PC-3 (cell line): ENCODE data around the gene CACNA2D2. TPM values are rescaled to one million over a fixed set of nuclear protein-coding genes. Genes with fewer than 3 reads are reported as not detected.

Experiments
- ATAC-seq: fragments of 200-7000 bp; cut with Tn5 transposase; 2 replicates; pipeline ENCODE4 v1.9.1; 2020; ENCODE audit warnings: mild to moderate bottlenecking, moderate library complexity
- BruUV-seq: library from RNA; stranded (reverse); fragments of 400-500 nt; replicated peaks from 2 replicates; lab custom pipeline; 2021; lab: Mats Ljungman, UMichigan
- CTCF ChIA-PET: fragments of 300-600 bp; sonication (Branson Sonifier 250); formaldehyde crosslinking; loops from one replicate; lab custom pipeline; 2022; ENCODE audit warnings: antibody characterized with exemption; lab: Charles Lee
- POLR2A ChIA-PET: fragments of 300-600 bp; sonication (Branson Sonifier 250); formaldehyde crosslinking; loops from one replicate; lab custom pipeline; 2022; ENCODE audit warnings: antibody characterized with exemption; ENCODE audit not compliant: unreplicated experiment; lab: Charles Lee
- DNase-seq: peaks from one replicate; pipeline ENCODE4 v3.0.0-alpha.2; 2015
- H2AFZ ChIP-seq: fragments of 300-600 bp; sonication (generic); 2 replicates; pipeline ENCODE4 v1.6.0; 2016; ENCODE audit warnings: antibody characterized with exemption, low read length
- H3F3A ChIP-seq: fragments of 300-600 bp; sonication (generic); one replicate; pipeline ENCODE4 v1.6.0; 2017; ENCODE audit warnings: antibody characterized with exemption, low read length, control low read depth, mild to moderate bottlenecking; ENCODE audit not compliant: unreplicated experiment
- H3K27ac ChIP-seq: fragments of 300-600 bp; sonication (generic); 2 replicates; pipeline ENCODE4 v1.5.1; 2016; ENCODE audit warnings: mild to moderate bottlenecking, low read length
- H3K27me3 ChIP-seq: fragments of 300-600 bp; sonication (generic); 2 replicates; pipeline ENCODE4 v1.6.1; 2016; ENCODE audit warnings: low read length, mixed read lengths
- H3K36me3 ChIP-seq: fragments of 300-600 bp; sonication (generic); 2 replicates; pipeline ENCODE4 v1.6.1; 2016; ENCODE audit warnings: low read depth, mixed run types, low read length, mixed read lengths
- H3K4me1 ChIP-seq: fragments of 300-600 bp; sonication (generic); 2 replicates; pipeline ENCODE4 v1.5.1; 2016; ENCODE audit warnings: low read length; ENCODE audit not compliant: insufficient read depth
- H3K4me2 ChIP-seq: fragments of 300-600 bp; sonication (generic); 2 replicates; pipeline ENCODE4 v1.6.0; 2016; ENCODE audit warnings: low read length
- H3K4me3 ChIP-seq: fragments of 300-600 bp; sonication (generic); 2 replicates; pipeline ENCODE4 v1.5.1; 2016; ENCODE audit warnings: mild to moderate bottlenecking, low read length, mixed read lengths
- H3K79me2 ChIP-seq: fragments of 300-600 bp; sonication (generic); 2 replicates; pipeline ENCODE4 v1.6.1; 2017; ENCODE audit warnings: low read length, mixed read lengths
- H3K9ac ChIP-seq: fragments of 300-600 bp; sonication (generic); 2 replicates; pipeline ENCODE4 v1.6.0; 2016; ENCODE audit warnings: mild to moderate bottlenecking, low read length
- H3K9me2 ChIP-seq: fragments of 300-600 bp; sonication (generic); replicated peaks from 2 replicates; pipeline ENCODE4 v1.6.1; 2016; ENCODE audit warnings: mixed run types, low read length, mixed read lengths
- H3K9me3 ChIP-seq: fragments of 300-600 bp; sonication (generic); 2 replicates; pipeline ENCODE4 v1.6.1; 2016; ENCODE audit warnings: low read length, mixed read lengths
- H4K20me1 ChIP-seq: fragments of 300-600 bp; sonication (generic); 2 replicates; pipeline ENCODE4 v1.6.1; 2016; ENCODE audit warnings: low read length, mixed read lengths
- EZH2 ChIP-seq: fragments of 300-600 bp; sonication (generic); IDR thresholded peaks from one replicate; pipeline ENCODE4 v1.6.1; 2017; ENCODE audit warnings: antibody characterized with exemption, mild to moderate bottlenecking, low read length; ENCODE audit not compliant: unreplicated experiment
- EZH2phosphoT487 ChIP-seq: fragments of 300-600 bp; sonication (generic); IDR thresholded peaks from 2 replicates; pipeline ENCODE4 v1.6.1; 2018; ENCODE audit warnings: mild to moderate bottlenecking, antibody characterized with exemption, low read length, borderline replicate concordance
- intact Hi-C: fragments of 100-400 bp; cut with micrococcal nuclease; formaldehyde crosslinking; loops from 2 replicates; pipeline ENCODE4 v1.9.0; 2023
- total RNA-seq: library from RNA; depleted of rRNA; stranded (reverse); fragments of >200 nt; gene quantifications from 2 replicates; pipeline ENCODE4 v1.2.3, GENCODE V29; 2014
- TF ChIP-seq, protein P1 (sequence below): fragments of 300-600 bp; sonication (generic); conservative IDR thresholded peaks from 2 replicates; pipeline ENCODE4 v1.5.1; 2017; ENCODE audit warnings: antibody characterized with exemption, low read depth, mild to moderate bottlenecking, low read length

Gene CACNA2D2
- total RNA-seq, 1 experiment from 2014 or later, result 0.44 TPM

DNA sequence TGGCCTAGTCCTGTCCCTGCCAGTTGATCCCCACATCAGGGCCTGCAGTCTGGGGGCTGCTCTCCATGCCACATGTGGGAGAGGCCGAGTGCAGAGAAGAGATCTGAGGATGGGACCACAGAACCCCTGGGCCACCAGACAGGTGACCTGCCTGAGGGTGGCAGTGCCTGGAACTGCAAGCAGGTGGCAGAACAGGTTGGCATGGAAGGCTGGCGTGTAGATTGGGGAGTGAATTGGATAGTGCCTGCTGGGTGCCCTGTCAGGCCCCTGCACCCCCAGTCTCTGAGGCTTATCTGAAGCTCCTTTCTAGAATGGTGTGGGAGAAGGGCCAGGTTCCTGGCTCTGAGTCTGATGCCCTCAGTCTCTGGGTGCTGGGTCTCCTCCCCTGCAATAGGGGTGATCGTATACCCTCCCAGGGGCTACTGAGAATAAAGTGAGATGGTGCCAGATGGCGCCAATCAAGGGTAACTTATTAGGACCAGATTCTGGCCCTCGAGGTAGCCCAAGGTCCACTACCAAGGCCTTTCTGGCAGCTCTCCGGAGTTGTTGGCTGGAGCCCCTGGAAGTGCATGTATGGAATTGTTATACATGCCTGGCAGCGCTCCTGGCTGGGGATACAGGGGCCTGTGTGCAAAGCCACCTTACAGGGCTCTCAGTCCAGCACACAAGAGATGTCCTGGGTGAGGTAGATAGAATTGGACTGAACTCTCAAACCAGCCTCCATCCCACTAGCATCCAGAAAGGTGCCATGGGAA, 48.4 kb upstream of the CACNA2D2 start:
- Histone ChIP-seq H3K27ac (no peak overlapping the region), H3F3A (no peaks in the 10 kb centered on the region), H3K9ac (no peak overlapping the region), H3K9me2 (no peaks in the 10 kb centered on the region), H3K9me3 (no peaks in the 10 kb centered on the region), H3K4me1 (no peaks in the 10 kb centered on the region), H3K4me2 (no peak overlapping the region), H3K27me3 (no peaks in the 10 kb centered on the region), H3K4me3 (no peak overlapping the region), H4K20me1 (no peaks in the 10 kb centered on the region), H2AFZ (no peak overlapping the region), H3K36me3 (no peaks in the 10 kb centered on the region), H3K79me2 (no peaks in the 10 kb centered on the region)
- ChIA-PET POLR2A (no interaction called here), CTCF (no interaction called here)
- no TSS peak for BruUV-seq
- DNase-seq (peak; percentile 25), ATAC-seq (peak; percentile 36)
- intact Hi-C loops, result loop anchor here (1.0 kb wide), 1 partner anchor 62 kb away; no protein-coding TSS in a partner anchor
- TF ChIP-seq EZH2phosphoT487 (no peak), EZH2 (no peak)
- TF ChIP-seq, protein P1, sequence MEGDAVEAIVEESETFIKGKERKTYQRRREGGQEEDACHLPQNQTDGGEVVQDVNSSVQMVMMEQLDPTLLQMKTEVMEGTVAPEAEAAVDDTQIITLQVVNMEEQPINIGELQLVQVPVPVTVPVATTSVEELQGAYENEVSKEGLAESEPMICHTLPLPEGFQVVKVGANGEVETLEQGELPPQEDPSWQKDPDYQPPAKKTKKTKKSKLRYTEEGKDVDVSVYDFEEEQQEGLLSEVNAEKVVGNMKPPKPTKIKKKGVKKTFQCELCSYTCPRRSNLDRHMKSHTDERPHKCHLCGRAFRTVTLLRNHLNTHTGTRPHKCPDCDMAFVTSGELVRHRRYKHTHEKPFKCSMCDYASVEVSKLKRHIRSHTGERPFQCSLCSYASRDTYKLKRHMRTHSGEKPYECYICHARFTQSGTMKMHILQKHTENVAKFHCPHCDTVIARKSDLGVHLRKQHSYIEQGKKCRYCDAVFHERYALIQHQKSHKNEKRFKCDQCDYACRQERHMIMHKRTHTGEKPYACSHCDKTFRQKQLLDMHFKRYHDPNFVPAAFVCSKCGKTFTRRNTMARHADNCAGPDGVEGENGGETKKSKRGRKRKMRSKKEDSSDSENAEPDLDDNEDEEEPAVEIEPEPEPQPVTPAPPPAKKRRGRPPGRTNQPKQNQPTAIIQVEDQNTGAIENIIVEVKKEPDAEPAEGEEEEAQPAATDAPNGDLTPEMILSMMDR, result peak; percentile 40

DNA sequence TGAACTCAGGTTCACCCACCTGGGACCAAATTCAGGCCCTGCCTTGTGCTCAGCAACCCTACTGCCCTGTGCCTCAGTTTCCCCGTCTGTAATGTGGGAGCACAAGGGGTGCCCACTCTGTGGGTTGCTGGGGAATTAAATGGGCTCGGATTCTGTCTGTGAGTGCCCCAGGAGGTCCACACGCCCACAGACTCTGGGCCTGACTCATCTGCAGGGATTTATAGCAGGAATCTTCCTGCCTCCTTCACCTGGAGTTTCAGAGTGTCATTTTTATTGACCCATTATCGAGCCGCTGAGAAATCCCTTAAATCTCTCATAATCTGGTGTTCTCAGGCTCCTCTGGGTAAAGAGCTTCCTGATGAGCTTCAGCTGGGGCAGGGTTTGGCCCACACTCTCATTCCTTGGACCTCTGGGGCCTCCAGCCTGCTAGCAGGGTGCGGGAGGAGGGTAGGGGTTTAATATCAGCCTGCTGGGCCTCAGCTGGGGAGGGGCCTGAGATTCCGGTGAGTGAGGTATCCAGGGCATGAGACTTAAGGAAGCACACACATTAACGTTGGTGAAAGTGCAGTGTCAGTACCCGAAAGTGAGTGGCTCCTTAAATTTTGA, 47.7 kb upstream of the CACNA2D2 start:
- Histone ChIP-seq H3K36me3 (no peaks in the 10 kb centered on the region), H3K9me2 (no peaks in the 10 kb centered on the region), H4K20me1 (no peaks in the 10 kb centered on the region), H3K9ac (no peak overlapping the region), H3K27me3 (no peaks in the 10 kb centered on the region), H3K4me2 (no peak overlapping the region), H3K9me3 (no peaks in the 10 kb centered on the region), H3F3A (no peaks in the 10 kb centered on the region), H3K79me2 (no peaks in the 10 kb centered on the region), H3K4me3 (no peak overlapping the region), H2AFZ (no peak overlapping the region), H3K4me1 (no peaks in the 10 kb centered on the region), H3K27ac (no peak overlapping the region)
- ChIA-PET POLR2A (no interaction called here), CTCF (interaction anchor here (0.5 to 0.6 kb wide), 2 partner anchors 8 to 40 kb away, joined by 3 read pairs; no protein-coding TSS in a partner anchor)
- no peak for TF ChIP-seq EZH2
- TF ChIP-seq, protein P1, result no peak
- TF ChIP-seq EZH2phosphoT487, result no peak
- DNase-seq (no peak), ATAC-seq (peak; percentile 12; the same call in 1 of the 2 replicates)
- intact Hi-C loops, result loop anchor here (1.0 kb wide), 1 partner anchor 63 kb away; no protein-coding TSS in a partner anchor
- BruUV-seq, result no TSS peak
